ENCODE measurements around the gene FAM32A. TPM values are rescaled to one million over a fixed set of nuclear protein-coding genes. Genes with fewer than 3 reads are reported as not detected.

The FAM32A gene
- 85.6 to 96.3 TPM (median 95.1 TPM) in 5 replicates for total RNA-seq (2022; extraction: Qiagen RNA extraction; ENCODE audit: low read depth)

DNA sequence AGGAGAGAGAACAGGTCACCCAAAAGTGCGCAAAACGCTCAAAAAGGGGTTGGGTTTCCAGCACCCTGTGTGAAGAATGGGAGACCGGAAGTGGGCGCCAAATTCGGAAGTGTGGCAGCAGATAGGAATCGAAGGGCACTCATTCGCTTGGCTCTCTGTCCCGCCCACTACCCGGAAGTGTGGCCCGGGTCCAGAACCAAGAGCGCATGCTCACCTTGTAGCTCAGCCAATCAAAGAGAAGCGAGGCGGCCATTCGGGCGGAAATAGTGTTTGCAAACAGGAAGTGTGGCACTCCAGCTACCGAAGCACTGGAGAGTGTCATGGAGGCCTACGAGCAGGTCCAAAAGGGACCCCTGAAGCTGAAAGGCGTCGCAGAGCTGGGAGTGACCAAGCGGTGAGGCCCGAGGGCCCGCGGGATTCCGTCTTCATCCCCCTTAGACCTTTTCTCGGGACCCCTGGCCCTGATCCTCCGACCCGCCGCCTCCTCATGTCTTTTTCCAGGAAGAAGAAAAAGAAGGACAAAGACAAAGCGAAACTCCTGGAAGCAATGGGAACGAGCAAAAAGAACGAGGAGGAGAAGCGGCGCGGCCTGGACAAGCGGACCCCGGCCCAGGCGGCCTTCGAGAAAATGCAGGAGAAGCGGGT is at the start of gene FAM32A:
Gene FAM32A, plus strand, starts transcription at position 288 of the 645 bp plus-strand sequence. Its CDS starts 33 bp downstream, at position 321.

GRCh38 chr19:16143399-16144215 is 41.6 kb upstream of the FAM32A start, which contains the start of gene HSH2D:
Gene HSH2D (plus strand): TSS chr19:16143685. CDS start chr19:16148751, 5,066 bp downstream.

DNA sequence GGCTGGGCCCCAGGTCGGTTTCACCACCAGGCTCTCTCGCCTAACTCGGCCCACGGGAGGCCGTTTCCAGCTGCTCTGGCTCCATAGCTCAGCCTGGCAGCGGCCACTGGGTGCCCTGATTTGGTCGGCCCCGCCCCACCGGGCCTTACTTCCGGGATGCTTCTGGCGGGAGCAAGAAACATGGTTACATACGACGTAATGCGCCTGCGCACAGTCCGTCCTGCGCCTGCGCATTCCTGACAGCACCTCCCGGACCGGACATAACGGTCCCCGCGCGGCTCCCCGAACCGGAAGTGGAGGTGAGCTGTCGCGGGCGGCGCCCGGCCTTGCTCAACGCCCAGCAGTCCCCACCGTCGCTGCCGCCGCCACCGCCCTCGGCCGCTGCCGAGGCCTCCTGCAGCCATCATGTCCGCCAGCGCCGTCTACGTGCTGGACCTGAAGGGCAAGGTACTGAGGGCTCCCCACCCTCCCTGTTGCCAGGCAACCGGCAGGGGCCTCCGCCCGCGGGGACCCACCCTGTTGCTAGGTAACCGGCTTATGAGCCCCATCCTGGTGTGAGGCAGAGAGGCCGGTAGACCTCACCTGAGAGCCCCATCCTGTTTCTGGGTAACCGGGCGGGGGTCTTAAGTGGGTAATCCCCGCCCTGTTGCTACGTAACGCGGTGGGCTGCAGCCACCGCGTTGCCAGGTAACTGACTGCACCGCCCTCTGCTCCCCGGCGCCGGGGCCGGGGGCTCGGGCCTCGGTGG is 12.6 kb downstream of the FAM32A start, which contains the start of gene AP1M1:
Gene AP1M1, plus strand, starts transcription at position 290 of the 748 bp plus-strand sequence. Its CDS starts 116 bp downstream, at position 406.

Other genes with a start within 250 kb of the FAM32A start
- gene OR10H4, start 236.4 kb upstream of the FAM32A start, total RNA-seq (2022; extraction: Qiagen RNA extraction; ENCODE audit: low read depth) = not detected in 5 replicates
- 344 to 451 TPM (median 396 TPM) in 5 replicates for gene TPM4, start 108.9 kb upstream of the FAM32A start, total RNA-seq (2022; extraction: Qiagen RNA extraction; ENCODE audit: low read depth)
- 43.1 to 82.8 TPM (median 46.0 TPM) in 5 replicates for gene RAB8A, start 73.5 kb upstream of the FAM32A start, total RNA-seq (2022; extraction: Qiagen RNA extraction; ENCODE audit: low read depth)
- gene HSH2D, start 41.7 kb upstream of the FAM32A start, total RNA-seq (2022; extraction: Qiagen RNA extraction; ENCODE audit: low read depth) = 0.08 TPM in 1 of 5 replicates, not detected in the others
- not detected in 5 replicates for gene CIB3, start 11.9 kb upstream of the FAM32A start, total RNA-seq (2022; extraction: Qiagen RNA extraction; ENCODE audit: low read depth)
- gene AP1M1, start 12.5 kb downstream of the FAM32A start, total RNA-seq (2022; extraction: Qiagen RNA extraction; ENCODE audit: low read depth) = 55.6 to 70.5 TPM (median 64.3 TPM) in 5 replicates
- gene KLF2, start 139.4 kb downstream of the FAM32A start, total RNA-seq (2022; extraction: Qiagen RNA extraction; ENCODE audit: low read depth) = 10.0 to 25.2 TPM (median 20.7 TPM) in 5 replicates